Suppressor macrophage treated with lipopolysaccharide for 1 hour (primary cell): ENCODE data around the gene SLC6A19.

Experiments used
- DNase-seq, 3 donors: peaks; one replicate each; pipeline ENCODE4 v3.0.0-alpha.2; 2020 to 2022

The SLC6A19 gene

GRCh38 chr5:1196562-1196961 is 4.8 kb upstream of the SLC6A19 start:
- no peak for DNase-seq

- DNase-seq, result no peak
These were observed 3.3 kb upstream of the SLC6A19 start for GRCh38 chr5:1197876-1198666.

- no peak for DNase-seq
These were observed 2.1 kb upstream of the SLC6A19 start for GRCh38 chr5:1199340-1199648.

GRCh38 chr5:1199649-1200494 is 1.5 kb upstream of the SLC6A19 start:
- DNase-seq, result no peak

- no peak for DNase-seq
These were observed 684 bp upstream of the SLC6A19 start for GRCh38 chr5:1200495-1201326.

GRCh38 chr5:1202026-1202797 is 817 bp downstream of the SLC6A19 start:
- no peak for DNase-seq

- DNase-seq, result no peak
These were observed 1.4 kb downstream of the SLC6A19 start for GRCh38 chr5:1202798-1203185.

GRCh38 chr5:1203311-1203967 is 2.0 kb downstream of the SLC6A19 start:
- DNase-seq, result no peak

- DNase-seq, result no peak
These were observed 2.7 kb downstream of the SLC6A19 start for GRCh38 chr5:1203968-1204692.

GRCh38 chr5:1204693-1205242 is 3.4 kb downstream of the SLC6A19 start:
- DNase-seq, result peak; percentile 24 to 33 (median 30)

GRCh38 chr5:1205255-1206180 is 4.1 kb downstream of the SLC6A19 start:
- DNase-seq, result no peak

GRCh38 chr5:1206521-1207412 is 5.4 kb downstream of the SLC6A19 start:
- DNase-seq, result no peak

GRCh38 chr5:1207555-1207954 is 6.2 kb downstream of the SLC6A19 start:
- no peak for DNase-seq

- DNase-seq, result no peak
These were observed 6.9 kb downstream of the SLC6A19 start for GRCh38 chr5:1208221-1208742.

- peak in 2 of 3 donors; percentile 1 to 18 for DNase-seq
These were observed 7.5 kb downstream of the SLC6A19 start for GRCh38 chr5:1208743-1209488.

GRCh38 chr5:1209489-1209852 is 8.1 kb downstream of the SLC6A19 start:
- no peak for DNase-seq

GRCh38 chr5:1209896-1210776 is 8.7 kb downstream of the SLC6A19 start:
- DNase-seq, result no peak
